Fibroblast of lung (primary cell): ENCODE results near the gene SLC38A10.

ENCODE experiments used
- CTCF ChIP-seq, 2 donors: IDR thresholded peaks in 1 of 2; conservative IDR thresholded peaks in 1 of 2; 1 replicate in 1 of 2; 2 replicates in 1 of 2; pipeline ENCODE4 v1.5.1; 2011 to 2012; ENCODE audit warnings: low read length in 2 of 2, control low read depth in 1 of 2, inconsistent platforms in 1 of 2, low read depth in 1 of 2, mild to moderate bottlenecking in 1 of 2
- EZH2 ChIP-seq: IDR thresholded peaks from 2 replicates; pipeline ENCODE4 v1.5.1; 2012; ENCODE audit warnings: low read length, control low read depth, mild to moderate bottlenecking; ENCODE audit errors: missing control alignments

GRCh38 chr17:81246679-81247338 is 48.3 kb downstream of the SLC38A10 start:
- TF ChIP-seq CTCF (conservative IDR thresholded peaks at IDR 0.05 in 1 of 2, IDR thresholded peaks at IDR 0.05 in 1 of 2; ENCODE audit: low read depth in 1 of 2, low read length in 2 of 2) (no peak), EZH2 (no peak)
